ENCODE data around the gene NACC2. TPM values are rescaled to one million over a fixed set of nuclear protein-coding genes. Genes with fewer than 3 reads are reported as not detected.

NACC2 gene
- polyA plus RNA-seq, 1 of the 3 experiments (the other 2 are of a cell fraction): 22.1 TPM

DNA sequence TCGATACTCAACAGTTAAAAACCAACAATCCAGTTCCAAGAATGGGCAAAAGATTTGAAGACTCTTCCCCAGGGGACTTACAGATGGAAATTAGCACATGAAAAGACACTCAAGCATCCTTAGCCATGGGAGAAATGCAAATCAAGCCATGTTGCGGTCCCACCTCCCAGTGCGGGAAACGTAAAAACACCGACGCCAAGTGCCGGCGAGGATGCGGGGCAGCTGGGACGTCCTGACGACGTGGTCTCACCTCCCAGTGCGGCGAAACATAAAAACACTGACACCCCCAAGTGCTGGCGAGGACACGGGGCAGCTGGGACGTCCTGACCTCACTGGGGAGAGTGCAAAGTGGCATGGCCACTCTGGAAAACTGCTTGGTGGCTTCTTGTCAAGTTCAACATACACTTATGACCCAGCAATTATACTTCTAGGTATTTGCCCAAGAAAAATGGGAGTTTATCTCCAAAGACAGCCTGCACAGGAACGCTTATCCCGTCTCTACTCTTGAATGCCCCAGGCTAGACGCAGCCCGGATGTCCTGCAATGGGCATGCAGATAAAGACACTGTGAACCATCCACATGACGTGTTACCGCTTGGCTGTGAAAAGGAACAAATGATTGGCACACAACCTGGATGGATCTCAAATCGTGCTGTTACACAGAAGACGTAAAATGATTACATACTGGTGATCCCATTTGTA, 73.8 kb downstream of the NACC2 start:
- TF ChIP-seq, protein P1, sequence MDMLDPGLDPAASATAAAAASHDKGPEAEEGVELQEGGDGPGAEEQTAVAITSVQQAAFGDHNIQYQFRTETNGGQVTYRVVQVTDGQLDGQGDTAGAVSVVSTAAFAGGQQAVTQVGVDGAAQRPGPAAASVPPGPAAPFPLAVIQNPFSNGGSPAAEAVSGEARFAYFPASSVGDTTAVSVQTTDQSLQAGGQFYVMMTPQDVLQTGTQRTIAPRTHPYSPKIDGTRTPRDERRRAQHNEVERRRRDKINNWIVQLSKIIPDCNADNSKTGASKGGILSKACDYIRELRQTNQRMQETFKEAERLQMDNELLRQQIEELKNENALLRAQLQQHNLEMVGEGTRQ (IDR thresholded peaks at IDR 0.05; ENCODE audit: borderline replicate concordance, low read depth, low read length): no peak
- TF ChIP-seq FOSL2 (IDR thresholded peaks at IDR 0.05; ENCODE audit: borderline replicate concordance, low read depth) (no peak), TEAD4 (IDR thresholded peaks at IDR 0.05; ENCODE audit: borderline replicate concordance, insufficient read depth) (no peak), NRF1 (IDR thresholded peaks at IDR 0.05; ENCODE audit: low read depth, low read length) (no peak), EZH2phosphoT487 (IDR thresholded peaks at IDR 0.05; ENCODE audit: borderline replicate concordance, low read depth) (no peak), RXRA (IDR thresholded peaks at IDR 0.05; ENCODE audit: borderline replicate concordance, low read depth) (no peak), TCF12 (IDR thresholded peaks at IDR 0.05) (no peak), POLR2AphosphoS5 (IDR thresholded peaks at IDR 0.05; ENCODE audit: low read depth, low read length) (no peak), JUND (IDR thresholded peaks at IDR 0.05) (no peak), RFX5 (IDR thresholded peaks at IDR 0.05; ENCODE audit: low read length) (no peak), SIN3A (IDR thresholded peaks at IDR 0.05; ENCODE audit: borderline replicate concordance, low read depth, low read length) (no peak), RAD21 (IDR thresholded peaks at IDR 0.05; ENCODE audit: low read length) (no peak)
- TF ChIP-seq, protein P2, sequence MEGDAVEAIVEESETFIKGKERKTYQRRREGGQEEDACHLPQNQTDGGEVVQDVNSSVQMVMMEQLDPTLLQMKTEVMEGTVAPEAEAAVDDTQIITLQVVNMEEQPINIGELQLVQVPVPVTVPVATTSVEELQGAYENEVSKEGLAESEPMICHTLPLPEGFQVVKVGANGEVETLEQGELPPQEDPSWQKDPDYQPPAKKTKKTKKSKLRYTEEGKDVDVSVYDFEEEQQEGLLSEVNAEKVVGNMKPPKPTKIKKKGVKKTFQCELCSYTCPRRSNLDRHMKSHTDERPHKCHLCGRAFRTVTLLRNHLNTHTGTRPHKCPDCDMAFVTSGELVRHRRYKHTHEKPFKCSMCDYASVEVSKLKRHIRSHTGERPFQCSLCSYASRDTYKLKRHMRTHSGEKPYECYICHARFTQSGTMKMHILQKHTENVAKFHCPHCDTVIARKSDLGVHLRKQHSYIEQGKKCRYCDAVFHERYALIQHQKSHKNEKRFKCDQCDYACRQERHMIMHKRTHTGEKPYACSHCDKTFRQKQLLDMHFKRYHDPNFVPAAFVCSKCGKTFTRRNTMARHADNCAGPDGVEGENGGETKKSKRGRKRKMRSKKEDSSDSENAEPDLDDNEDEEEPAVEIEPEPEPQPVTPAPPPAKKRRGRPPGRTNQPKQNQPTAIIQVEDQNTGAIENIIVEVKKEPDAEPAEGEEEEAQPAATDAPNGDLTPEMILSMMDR (IDR thresholded peaks at IDR 0.05): no peak
- no peak for DNase-seq
- ChIA-PET CTCF (interaction anchor here (1.1 kb wide), 1 partner anchor 24 kb away, joined by 3 read pairs; no protein-coding TSS in a partner anchor), POLR2A (no interaction called here)
- Histone ChIP-seq H3K9me2 (no peaks in the 10 kb centered on the region), H2AFZ (ENCODE audit: low read depth) (no peak overlapping the region), H3F3A (replicated peaks; ENCODE audit: insufficient read depth) (no peaks in the 10 kb centered on the region), H3K4me2 (no peak overlapping the region), H3K4me3 (ENCODE audit: low read depth in 2 of 2, low read length in 1 of 2) (no peak overlapping the region), H3K36me3 (replicated peaks in 1 of 2; ENCODE audit: control insufficient read depth in 1 of 2, insufficient read depth in 2 of 2, low read length in 1 of 2) (no peaks in the 10 kb centered on the region), H3K27ac (ENCODE audit: low read depth in 2 of 2, low read length in 1 of 2) (no peak overlapping the region), H3K79me2 (ENCODE audit: insufficient read depth) (peaks cover 79% of the 10 kb centered on the region), H3K4me1 (ENCODE audit: control insufficient read depth in 1 of 2, insufficient read depth in 2 of 2, low read depth in 1 of 2, low read length in 1 of 2) (peaks cover 0 to 17% of the 10 kb centered on the region in 2 experiments; a peak in 1 of 4 replicates), H3K9ac (no peak overlapping the region), H3K9me3 (no peaks in the 10 kb centered on the region), H3K27me3 (ENCODE audit: insufficient read depth) (no peaks in the 10 kb centered on the region), H4K20me1 (ENCODE audit: insufficient read depth) (peaks cover 84% of the 10 kb centered on the region)
- 91% methylated on average over 25 of the region's 25 CpGs for WGBS (ENCODE audit: low lambda C conversion rate)

DNA sequence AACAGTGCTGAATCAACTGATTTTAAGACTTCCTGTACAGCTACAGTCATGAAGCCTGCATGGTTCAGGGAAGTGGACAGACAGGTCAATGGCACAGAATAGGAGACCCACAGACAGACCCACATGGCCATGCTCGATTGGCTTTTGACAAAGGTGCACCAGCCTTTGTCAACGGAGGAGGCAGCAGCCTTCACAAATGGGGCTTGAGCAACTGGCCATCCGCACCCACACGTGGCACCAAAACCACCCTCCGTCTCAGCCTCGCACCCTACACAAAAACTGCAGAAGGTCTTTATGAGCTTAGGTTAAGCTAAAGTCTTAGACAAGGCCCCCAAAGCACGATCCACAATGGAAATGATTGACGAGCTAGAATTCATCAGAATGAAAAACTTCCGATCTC, 74.4 kb downstream of the NACC2 start:
- CTCF ChIA-PET: interaction anchor here (1.1 kb wide), 1 partner anchor 23 kb away, joined by 3 read pairs; no protein-coding TSS in a partner anchor
- Histone ChIP-seq H3K36me3 (replicated peaks in 1 of 2; ENCODE audit: control insufficient read depth in 1 of 2, insufficient read depth in 2 of 2, low read length in 1 of 2) (peaks cover 0 to 3% of the 10 kb centered on the region in 2 experiments), H4K20me1 (ENCODE audit: insufficient read depth) (peaks cover 86% of the 10 kb centered on the region), H2AFZ (ENCODE audit: low read depth) (no peak overlapping the region), H3K4me1 (ENCODE audit: control insufficient read depth in 1 of 2, insufficient read depth in 2 of 2, low read depth in 1 of 2, low read length in 1 of 2) (peaks cover 0 to 17% of the 10 kb centered on the region in 2 experiments; a peak in 1 of 4 replicates), H3K27me3 (ENCODE audit: insufficient read depth) (no peaks in the 10 kb centered on the region), H3K9me2 (no peaks in the 10 kb centered on the region), H3K9ac (no peak overlapping the region), H3K4me2 (no peak overlapping the region), H3F3A (replicated peaks; ENCODE audit: insufficient read depth) (no peaks in the 10 kb centered on the region), H3K79me2 (ENCODE audit: insufficient read depth) (peaks cover 77% of the 10 kb centered on the region), H3K27ac (ENCODE audit: low read depth in 2 of 2, low read length in 1 of 2) (no peak overlapping the region), H3K4me3 (ENCODE audit: low read depth in 2 of 2, low read length in 1 of 2) (no peak overlapping the region), H3K9me3 (no peaks in the 10 kb centered on the region)
- POLR2A ChIA-PET: no interaction called here
- WGBS (ENCODE audit: low lambda C conversion rate): 95% methylated on average over 9 of the region's 9 CpGs
- DNase-seq: no peak
- TF ChIP-seq YY1 (IDR thresholded peaks at IDR 0.05; ENCODE audit: low read depth) (no peak), TAF1 (IDR thresholded peaks at IDR 0.05; ENCODE audit: borderline replicate concordance, low read depth, low read length) (no peak), RCOR1 (IDR thresholded peaks at IDR 0.05; ENCODE audit: low read length) (no peak), ELF1 (IDR thresholded peaks at IDR 0.05) (no peak), MEF2A (IDR thresholded peaks at IDR 0.05; ENCODE audit: borderline replicate concordance, low read depth) (no peak), NRF1 (IDR thresholded peaks at IDR 0.05; ENCODE audit: low read depth, low read length) (no peak), FOXM1 (IDR thresholded peaks at IDR 0.05; ENCODE audit: low read depth) (no peak), RFX5 (IDR thresholded peaks at IDR 0.05; ENCODE audit: low read length) (no peak)
- TF ChIP-seq, protein P2 (IDR thresholded peaks at IDR 0.05): no peak
- TF ChIP-seq, protein P3, sequence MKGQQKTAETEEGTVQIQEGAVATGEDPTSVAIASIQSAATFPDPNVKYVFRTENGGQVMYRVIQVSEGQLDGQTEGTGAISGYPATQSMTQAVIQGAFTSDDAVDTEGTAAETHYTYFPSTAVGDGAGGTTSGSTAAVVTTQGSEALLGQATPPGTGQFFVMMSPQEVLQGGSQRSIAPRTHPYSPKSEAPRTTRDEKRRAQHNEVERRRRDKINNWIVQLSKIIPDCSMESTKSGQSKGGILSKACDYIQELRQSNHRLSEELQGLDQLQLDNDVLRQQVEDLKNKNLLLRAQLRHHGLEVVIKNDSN (IDR thresholded peaks at IDR 0.05; ENCODE audit: borderline replicate concordance, low read depth): no peak
